NB4 (cell line): ENCODE results near the gene ARHGEF10L.

Experiments used
- CTCF ChIP-seq: IDR thresholded peaks from one replicate; pipeline ENCODE4 v1.5.1; 2012; ENCODE audit warnings: low read depth, low read length
- MYC ChIP-seq: IDR thresholded peaks from 2 replicates; pipeline ENCODE4 v1.6.1; 2011; ENCODE audit warnings: low read depth, low read length
- POLR2A ChIP-seq: IDR thresholded peaks from 2 replicates; pipeline ENCODE4 v1.6.1; 2011; ENCODE audit warnings: mild to moderate bottlenecking; ENCODE audit not compliant: insufficient read length; ENCODE audit errors: extremely low read depth
- TF ChIP-seq, protein P1 (sequence below): IDR thresholded peaks from 2 replicates; pipeline ENCODE4 v1.6.1; 2011; ENCODE audit warnings: low read depth, low read length

DNA sequence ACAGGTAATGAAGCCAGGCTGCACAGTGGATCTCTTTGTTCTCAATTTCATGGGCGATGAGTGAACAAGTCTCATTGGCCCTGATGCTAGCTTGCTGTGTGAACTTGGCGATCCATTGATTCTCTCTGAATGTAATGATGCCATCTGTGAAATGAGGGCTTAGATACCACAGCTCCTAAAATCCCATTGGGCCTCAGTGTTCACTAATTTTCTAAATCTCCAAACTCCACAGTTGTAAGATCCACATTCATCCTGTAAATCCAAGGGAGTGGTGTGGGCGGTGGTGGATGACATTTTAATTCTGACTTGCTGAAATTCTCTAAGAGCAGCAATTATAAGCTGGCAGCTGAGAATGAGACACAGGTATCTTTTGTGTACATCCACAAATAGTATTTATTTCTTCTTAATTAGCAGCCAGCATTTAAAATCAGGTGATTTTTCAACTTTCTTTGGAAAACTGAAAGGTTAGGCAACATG is 206.0 kb downstream of the ARHGEF10L start:
- no peak for TF ChIP-seq CTCF
- TF ChIP-seq POLR2A: no peak
- TF ChIP-seq, protein P1, sequence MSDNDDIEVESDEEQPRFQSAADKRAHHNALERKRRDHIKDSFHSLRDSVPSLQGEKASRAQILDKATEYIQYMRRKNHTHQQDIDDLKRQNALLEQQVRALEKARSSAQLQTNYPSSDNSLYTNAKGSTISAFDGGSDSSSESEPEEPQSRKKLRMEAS: no peak
- TF ChIP-seq MYC: no peak
